ENCODE results near the gene MAGEA4.

- TF ChIP-seq EZH2 (IDR thresholded peaks at IDR 0.05; ENCODE audit: low read depth, low read length, severe bottlenecking) (no peak), NRF1 (IDR thresholded peaks at IDR 0.05; ENCODE audit: low read depth, low read length) (no peak), MAX (IDR thresholded peaks at IDR 0.05) (no peak), POLR2A (IDR thresholded peaks at IDR 0.05; ENCODE audit: control extremely low read depth in 1 of 2, low read depth in 2 of 2, low read length in 2 of 2) (no peak), CTCF (IDR thresholded peaks at IDR 0.05; ENCODE audit: control extremely low read depth in 1 of 3, insufficient read depth in 1 of 3, low read depth in 1 of 3, low read length in 3 of 3) (no peak), NANOG (IDR thresholded peaks at IDR 0.05; ENCODE audit: insufficient read depth, low read depth, low read length, poor library complexity, severe bottlenecking) (no peak), SIX5 (IDR thresholded peaks at IDR 0.05; ENCODE audit: low read depth, low read length) (no peak)
Measured at GRCh38 chrX:151920530-151920929, 7.8 kb downstream of the MAGEA4 start.
